CD4-positive, alpha-beta T cell treated with Interleukin-1 beta for 1 hour (primary cell): ENCODE data around the gene CUBN.
"Not testable (repeated sequence)": the region's sequence is repeated elsewhere in the genome, so short reads cannot be mapped to it uniquely, and the experiment has no call there.

Experiments
- DNase-seq, 2 donors: peaks; one replicate each; pipeline ENCODE4 v3.0.0-alpha.2; 2020 to 2022

Gene CUBN

GRCh38 chr10:16853809-16854208 lies 275.8 kb downstream of the CUBN start:
- DNase-seq: no peak

DNA sequence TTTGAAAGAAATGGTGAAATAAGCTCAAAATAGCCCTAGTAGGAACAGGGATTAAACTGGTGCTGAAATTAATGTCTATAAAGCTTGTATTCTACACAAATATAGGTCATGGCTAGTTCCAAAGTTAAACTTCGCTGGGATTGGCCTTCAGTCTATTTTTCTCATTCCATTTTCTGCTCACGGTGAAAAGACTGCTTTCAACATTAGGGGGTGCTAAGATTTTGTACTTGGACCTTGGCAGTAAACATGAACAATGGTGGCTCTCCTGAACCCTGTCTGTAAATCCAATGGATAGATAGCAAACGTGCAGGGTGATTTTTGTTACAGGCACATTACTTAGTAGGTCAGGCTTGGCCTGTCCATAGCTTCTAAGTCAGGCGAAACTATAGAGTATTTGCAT lies 276.4 kb downstream of the CUBN start:
- DNase-seq: peak in 1 of 2 donors; percentile 7

- DNase-seq: no peak
Measured at GRCh38 chr10:16852624-16853023, 277.0 kb downstream of the CUBN start.

DNA sequence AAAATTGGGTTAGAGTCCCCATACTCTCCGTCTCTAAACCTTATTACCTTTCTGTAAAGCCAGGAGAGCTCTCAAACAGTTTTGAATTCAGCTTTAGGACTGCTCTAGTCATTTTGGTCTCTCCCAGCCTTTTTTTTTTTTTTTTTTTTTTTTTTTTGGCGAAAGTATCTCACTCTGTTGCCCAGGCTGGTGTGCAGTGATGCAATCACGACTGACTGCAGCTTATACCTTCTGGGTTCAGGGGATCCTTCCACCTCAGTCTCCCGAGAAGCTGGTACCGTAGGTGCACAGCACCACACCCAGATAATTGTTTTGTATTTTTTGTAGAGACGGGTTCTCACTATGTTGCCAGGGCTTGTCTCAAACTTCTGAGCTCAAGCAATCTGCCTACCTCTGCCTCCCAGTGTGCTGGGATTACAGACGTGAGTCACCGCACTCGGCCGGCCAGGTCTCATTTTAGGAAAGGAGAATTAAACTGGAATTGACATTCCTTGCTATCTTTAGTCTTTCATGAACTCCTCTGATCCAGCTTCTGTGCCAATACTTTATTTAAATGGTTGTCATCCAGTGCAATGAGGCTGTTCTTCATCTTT lies 281.0 kb downstream of the CUBN start:
- DNase-seq: no peak

- no peak for DNase-seq
Measured at GRCh38 chr10:16847644-16848043, 282.0 kb downstream of the CUBN start.

GRCh38 chr10:16845248-16845647 lies 284.4 kb downstream of the CUBN start:
- DNase-seq: no peak

GRCh38 chr10:16843252-16843870 lies 286.2 kb downstream of the CUBN start:
- DNase-seq: peak in 1 of 2 donors; percentile 77

DNA sequence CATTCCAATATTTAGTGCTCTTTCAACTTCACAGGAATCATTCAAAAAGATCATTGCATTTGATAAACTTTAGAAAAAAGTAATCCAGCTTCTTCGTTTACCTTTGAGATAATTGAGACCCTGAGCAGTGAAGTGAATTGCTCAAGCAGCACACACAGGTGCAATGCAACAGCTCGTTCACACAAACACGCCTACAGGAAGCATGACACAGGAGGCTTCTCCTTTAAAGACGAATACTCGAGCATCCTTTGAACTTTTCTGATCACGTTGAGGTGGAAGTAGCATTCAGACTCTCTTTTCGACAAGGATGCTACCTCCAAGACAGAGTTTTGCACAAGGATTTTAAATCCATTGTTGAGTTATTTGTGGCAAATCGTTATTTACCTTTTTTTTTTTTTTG lies 294.4 kb downstream of the CUBN start:
- peak; percentile 30 to 49 for DNase-seq

- no peak for DNase-seq
Measured at GRCh38 chr10:16832351-16833080, 297.1 kb downstream of the CUBN start.

DNA sequence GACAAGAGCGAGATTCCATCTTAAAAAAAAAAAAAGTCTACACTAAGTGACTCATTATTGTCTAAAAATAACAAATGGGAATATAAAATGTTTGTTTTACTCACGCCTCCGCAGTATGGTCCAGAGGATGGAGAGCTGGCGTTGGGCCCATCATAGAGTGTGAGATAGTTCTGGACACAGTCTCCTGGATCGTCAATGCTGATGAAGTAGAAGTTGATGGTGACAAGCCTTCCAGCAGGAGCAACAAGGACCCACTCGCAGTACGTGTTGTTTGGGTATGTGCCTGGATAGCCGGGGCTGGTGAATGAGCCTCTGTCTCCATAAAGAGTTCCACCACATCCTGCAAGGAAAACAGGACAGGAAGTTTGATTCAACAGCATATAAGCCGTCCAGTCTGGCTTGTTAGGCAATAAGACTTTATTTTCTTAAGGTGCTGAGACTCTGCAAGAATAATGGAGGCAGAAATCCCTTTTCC lies 300.9 kb downstream of the CUBN start:
- no peak for DNase-seq

DNA sequence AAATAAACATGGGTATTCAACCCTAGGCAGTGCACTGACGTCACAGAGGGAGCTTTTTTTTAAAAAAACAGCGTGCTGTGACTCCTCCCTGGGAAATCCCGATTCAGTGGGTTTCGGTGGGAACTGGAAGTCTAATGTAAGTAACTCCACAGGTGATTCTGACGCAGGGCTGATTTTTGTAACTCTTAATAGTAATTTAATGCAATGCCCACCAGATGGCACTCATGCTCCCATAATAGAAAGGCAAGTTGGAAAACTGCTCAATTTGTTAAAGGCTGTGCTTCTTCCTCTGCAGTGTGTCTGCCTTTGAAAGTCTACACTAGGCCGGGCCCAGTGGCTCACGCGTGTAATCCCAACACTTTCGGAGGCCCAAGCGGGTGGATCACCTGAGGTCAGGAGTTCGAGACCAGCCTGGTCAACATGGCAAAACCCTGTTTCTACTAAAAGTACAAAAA lies 301.5 kb downstream of the CUBN start:
- peak; percentile 56 to 78 for DNase-seq

GRCh38 chr10:16827474-16827873 lies 302.1 kb downstream of the CUBN start:
- DNase-seq: not testable (repeated sequence)

DNA sequence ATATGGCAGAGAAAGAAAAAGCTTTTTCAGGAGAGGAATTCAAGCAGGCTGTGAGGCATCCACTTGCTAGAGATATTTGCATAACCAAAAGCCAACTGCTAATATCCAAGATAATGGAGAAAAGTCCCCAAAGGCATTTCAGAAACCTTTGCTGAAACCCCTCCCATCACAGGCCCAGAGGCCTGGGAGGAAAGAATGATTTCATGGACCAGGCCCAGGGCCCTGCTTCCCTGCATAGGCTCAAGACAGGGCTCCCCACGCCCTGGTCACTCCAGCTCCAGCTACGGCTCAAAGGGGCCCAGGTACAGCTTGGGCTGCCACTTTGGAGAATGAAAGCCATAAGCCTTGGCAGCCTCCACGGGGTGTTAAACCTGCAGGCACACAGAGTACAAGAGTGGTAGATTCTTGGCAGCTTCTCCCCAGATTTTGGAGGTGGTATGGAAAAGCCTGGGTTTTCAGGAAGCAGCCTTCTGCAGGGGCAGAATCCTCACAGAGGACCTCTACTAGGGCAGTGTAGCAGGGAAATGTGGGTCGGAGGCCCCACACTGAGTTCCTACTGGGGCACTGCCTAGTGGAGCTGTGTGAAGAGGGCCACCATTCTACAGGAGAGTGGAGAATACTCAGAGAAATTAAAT lies 306.8 kb downstream of the CUBN start:
- DNase-seq: no peak

DNA sequence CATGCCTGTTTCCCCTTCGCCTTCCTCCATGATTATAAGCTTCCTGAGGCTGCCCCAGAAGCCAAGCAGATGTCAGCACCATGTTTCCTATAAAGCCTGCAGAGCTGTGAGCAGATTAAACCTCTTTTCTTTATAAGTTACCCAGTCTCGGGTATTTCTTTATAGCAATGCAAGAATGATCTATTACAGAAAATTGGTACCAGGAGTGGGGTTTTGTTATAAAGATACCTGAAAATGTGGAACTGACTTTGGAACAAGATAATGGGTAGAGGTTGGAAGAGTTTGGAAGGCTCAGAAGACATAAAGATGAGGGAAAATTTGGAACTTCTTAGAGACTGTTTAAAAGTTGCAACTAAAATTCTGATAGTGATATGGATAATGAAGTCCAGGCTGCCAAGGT lies 307.6 kb downstream of the CUBN start:
- DNase-seq: no peak

DNA sequence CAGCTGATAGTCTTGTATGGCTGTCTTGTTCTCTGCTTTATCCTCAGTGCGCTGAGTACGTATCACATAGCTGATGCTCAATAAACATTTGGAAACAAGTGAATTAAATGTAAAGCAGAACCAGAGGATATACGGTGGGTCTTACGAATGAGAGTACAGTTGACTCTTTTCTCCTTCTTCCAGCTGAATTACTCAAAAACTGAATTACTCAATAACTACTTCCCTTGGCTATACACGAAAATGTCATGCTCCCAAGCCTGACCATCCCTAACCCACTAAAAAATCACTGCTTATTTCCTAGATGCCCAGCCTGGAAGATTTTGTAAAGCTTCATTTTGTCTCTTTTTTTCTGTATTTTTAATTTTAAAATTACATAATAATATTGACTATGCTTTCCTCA lies 309.2 kb downstream of the CUBN start:
- DNase-seq: no peak

- DNase-seq: no peak
Measured at GRCh38 chr10:16820018-16820417, 309.6 kb downstream of the CUBN start.

GRCh38 chr10:16819436-16819835 lies 310.2 kb downstream of the CUBN start:
- DNase-seq: no peak

DNA sequence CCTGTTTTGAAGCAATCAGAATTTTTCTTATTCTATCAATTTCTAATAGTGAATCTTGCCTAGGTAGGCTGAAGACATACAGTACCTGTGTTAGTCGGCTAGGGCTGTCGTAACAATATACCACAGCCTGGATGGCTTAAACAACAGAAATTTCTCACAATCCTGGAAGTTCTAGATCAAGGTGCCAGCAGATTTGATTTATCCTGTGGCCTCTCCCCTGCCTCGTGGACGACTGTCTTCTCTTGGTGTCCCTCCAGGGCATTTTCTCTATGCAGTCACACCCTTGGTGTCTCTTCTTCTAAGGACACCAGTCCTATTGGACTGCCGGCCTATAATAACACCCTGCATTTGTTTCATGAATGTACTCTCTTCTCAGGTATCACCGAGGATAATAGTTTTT lies 310.6 kb downstream of the CUBN start:
- DNase-seq: no peak

DNA sequence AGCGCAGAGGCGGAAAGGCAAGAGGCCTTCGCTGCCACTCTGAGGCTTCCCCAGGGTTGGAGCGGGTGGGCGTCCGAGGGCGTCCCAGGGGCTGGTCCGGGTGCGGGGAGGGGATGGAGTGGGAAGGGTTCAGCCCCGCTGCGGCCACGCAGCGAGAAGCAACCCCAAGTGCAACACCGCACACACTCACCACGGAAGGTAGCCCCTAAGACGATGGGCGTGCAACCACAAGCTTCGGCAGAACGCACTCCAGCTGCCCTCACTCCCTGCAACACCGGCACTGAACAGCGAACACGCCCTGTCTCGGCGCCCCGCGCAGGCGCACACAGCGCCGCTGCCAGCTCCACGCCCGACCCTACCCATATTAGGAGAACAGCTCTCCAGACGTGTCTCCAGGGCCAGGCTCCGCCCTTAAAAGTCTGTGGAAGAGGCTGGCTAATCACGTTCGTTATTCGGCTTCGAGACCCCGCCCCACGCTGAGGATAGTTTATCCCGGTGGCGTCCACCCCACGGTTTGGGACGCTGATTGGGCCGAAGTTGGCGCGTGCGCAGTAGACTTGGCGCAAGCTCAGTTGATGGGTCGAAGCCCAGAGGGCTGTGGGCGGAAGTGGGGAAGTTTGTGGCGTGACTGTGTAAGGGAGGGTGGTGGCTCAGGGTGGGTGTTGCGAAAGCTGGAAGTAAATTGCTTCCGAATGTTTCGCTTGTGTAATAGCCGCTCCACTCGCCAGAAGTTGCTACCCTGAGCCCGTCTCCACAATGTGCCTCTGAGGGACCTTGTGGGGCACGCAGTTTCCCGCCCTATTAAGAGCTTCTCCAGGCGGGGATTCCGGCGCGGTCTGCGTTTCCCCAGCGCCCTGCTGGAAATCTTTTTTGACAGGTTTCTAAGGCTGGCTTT lies 312.2 kb downstream of the CUBN start, which contains the start of gene RSU1:
TSS of gene RSU1 (minus strand) at position 300 of the 895 bp plus-strand sequence. CDS start 343 bp downstream, outside the sequence.
- peak; percentile 100 for DNase-seq

DNA sequence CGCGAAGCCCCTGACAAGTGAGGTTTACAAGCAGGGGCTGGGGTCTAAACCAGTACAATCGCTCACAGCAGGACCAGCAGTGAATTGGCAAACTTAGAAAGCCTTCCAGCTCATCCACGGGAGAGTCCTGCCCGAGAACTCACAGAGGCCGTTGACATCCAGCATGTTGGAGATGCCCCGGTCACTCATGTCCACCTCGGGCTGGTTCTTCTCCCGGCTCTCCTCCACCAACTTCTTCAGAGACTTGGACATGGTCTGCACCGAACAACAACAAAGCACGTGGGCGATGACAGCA lies 312.8 kb downstream of the CUBN start:
- DNase-seq: no peak

DNA sequence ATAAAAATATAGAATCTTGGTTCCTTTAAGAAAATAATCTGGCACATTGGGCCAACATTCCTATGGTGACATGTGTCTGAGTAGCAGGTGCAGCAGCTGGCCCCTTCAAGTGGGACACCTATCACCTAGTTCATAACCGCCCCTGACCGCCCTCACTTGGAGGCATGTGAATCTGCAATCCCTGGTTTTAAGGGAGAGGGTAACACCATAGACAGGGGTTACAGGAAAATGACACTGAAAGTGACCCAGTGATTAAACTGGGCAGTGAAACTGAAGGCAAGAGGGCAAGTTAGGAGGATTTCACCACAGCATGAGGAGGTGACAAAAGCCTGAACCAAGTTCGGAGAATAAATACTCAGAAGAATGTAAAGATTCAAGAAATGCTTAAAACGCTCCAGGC lies 313.4 kb downstream of the CUBN start:
- no peak for DNase-seq

GRCh38 chr10:16814012-16814411 lies 315.6 kb downstream of the CUBN start:
- DNase-seq: no peak

- no peak for DNase-seq
Measured at GRCh38 chr10:16812676-16813075, 316.9 kb downstream of the CUBN start.
